Endodermal cell (in vitro differentiated cells): Measurements from ENCODE around the gene UPF2. TPM values are rescaled to one million over a fixed set of nuclear protein-coding genes. Genes with fewer than 3 reads are reported as not detected.
A peak's percentile ranks its signal among the peaks of the same experiment; 100 is the strongest.

Source experiments
- DNase-seq: peaks from one replicate; pipeline ENCODE4 v3.0.0-alpha.2; 2017
- H3K27ac ChIP-seq: 2 replicates; pipeline ENCODE4 v1.5.1; 2013; ENCODE audit warnings: mild to moderate bottlenecking, low read depth, low read length, moderate library complexity
- H3K27me3 ChIP-seq: 2 replicates; pipeline ENCODE4 v1.6.1; 2013; ENCODE audit warnings: mild to moderate bottlenecking, low read length, moderate library complexity; ENCODE audit not compliant: insufficient read depth, control insufficient read depth, poor library complexity, severe bottlenecking
- H3K36me3 ChIP-seq: 2 replicates; pipeline ENCODE4 v1.7.0; 2013; ENCODE audit warnings: mild to moderate bottlenecking, low read length, moderate library complexity; ENCODE audit not compliant: control insufficient read depth, insufficient read depth
- H3K4me1 ChIP-seq: one replicate; pipeline ENCODE4 v1.7.0; 2013; ENCODE audit warnings: low read length; ENCODE audit not compliant: control insufficient read depth, insufficient read depth
- H3K4me3 ChIP-seq: 2 replicates; pipeline ENCODE4 v1.5.1; 2013; ENCODE audit warnings: mild to moderate bottlenecking, low read length, moderate library complexity
- H3K9ac ChIP-seq: 2 replicates; pipeline ENCODE4 v1.6.1; 2013; ENCODE audit warnings: mild to moderate bottlenecking, low read length, moderate library complexity; ENCODE audit not compliant: poor library complexity, severe bottlenecking; ENCODE audit errors: extremely low read depth
- H3K9me3 ChIP-seq: 2 replicates; pipeline ENCODE4 v1.6.1; 2013; ENCODE audit warnings: mild to moderate bottlenecking, low read length, moderate library complexity; ENCODE audit not compliant: control insufficient read depth
- H3K27ac Mint-ChIP-seq: 2 replicates; pipeline ENCODE4 v1.8.0; 2020; ENCODE audit warnings: mixed read lengths
- H3K27me3 Mint-ChIP-seq: 2 replicates; pipeline ENCODE4 v1.8.0; 2021; ENCODE audit warnings: mild to moderate bottlenecking, mixed read lengths; ENCODE audit not compliant: insufficient read depth
- H3K36me3 Mint-ChIP-seq: 2 replicates; pipeline ENCODE4 v1.8.0; 2020; ENCODE audit warnings: low read depth, mixed read lengths
- H3K4me1 Mint-ChIP-seq: 2 replicates; pipeline ENCODE4 v1.8.0; 2020; ENCODE audit warnings: mixed read lengths
- H3K4me3 Mint-ChIP-seq: 2 replicates; pipeline ENCODE4 v1.8.0; 2020; ENCODE audit warnings: mild to moderate bottlenecking, moderate library complexity, mixed read lengths
- H3K9me3 Mint-ChIP-seq: 2 replicates; pipeline ENCODE4 v1.8.0; 2020; ENCODE audit warnings: mild to moderate bottlenecking, mixed read lengths
- CTCF ChIP-seq: fragments of 200-600 bp; sonication (generic); conservative IDR thresholded peaks from 2 replicates; pipeline ENCODE4 v1.5.0; 2021; ENCODE audit warnings: antibody characterized with exemption, mild to moderate bottlenecking
- WGBS, 2 experiments: methylation state at CpG; one replicate each; pipeline versions ENCODE4 v1.1.5 to v1.1.7; 2013; ENCODE audit warnings: missing lambda C conversion rate in 2 of 2, mixed read lengths in 1 of 2; ENCODE audit not compliant: insufficient coverage in 1 of 2, insufficient read length in 1 of 2; 5-methylcytosine and 5-hydroxymethylcytosine counted together
- total RNA-seq, 2 donors: library from RNA; stranded (reverse); fragmentation: NEBNext Ultra II Directional in 1 of 2; extraction: Animal tissue kit (Norgen Biotek cat#: 25700) in 1 of 2; gene quantifications; 2 replicates in 1 of 2; 3 replicates in 1 of 2; pipeline ENCODE4 v1.2.1, GENCODE V29; 2021

Gene UPF2
- total RNA-seq, 2 donors from 2014 or later: 16.8 to 23.4 TPM

- DNase-seq: peak; percentile 55
- Mint-ChIP-seq H3K27me3 (no peaks in the 10 kb centered on the region), H3K4me3 (peak overlapping the region; percentile 96), H3K27ac (peak overlapping the region; percentile 81), H3K9me3 (peaks cover 4% of the 10 kb centered on the region), H3K36me3 (peaks cover 12% of the 10 kb centered on the region), H3K4me1 (peaks cover 16% of the 10 kb centered on the region)
- peak overlapping the region; percentile 100 for H3K27ac ChIP-seq
- no peaks in the 10 kb centered on the region for H3K36me3 ChIP-seq
- no peak for TF ChIP-seq CTCF
- H3K27me3 ChIP-seq: no peaks in the 10 kb centered on the region
- no peaks in the 10 kb centered on the region for H3K9me3 ChIP-seq
- peak overlapping the region; percentile 99 for H3K9ac ChIP-seq
- 1 to 2% methylated on average over 14 to 26 of the region's 26 CpGs for WGBS, 2 experiments
- H3K4me1 ChIP-seq: no peaks in the 10 kb centered on the region
- peak overlapping the region; percentile 89 for H3K4me3 ChIP-seq
Observed at GRCh38 chr10:12041766-12042408, 722 bp downstream of the UPF2 start.

- Histone ChIP-seq H3K36me3 (peaks cover 38% of the 10 kb centered on the region), H3K27me3 (no peaks in the 10 kb centered on the region), H3K9me3 (no peaks in the 10 kb centered on the region), H3K4me1 (no peaks in the 10 kb centered on the region), H3K27ac (no peak overlapping the region), H3K9ac (no peak overlapping the region), H3K4me3 (no peak overlapping the region)
- Mint-ChIP-seq H3K27ac (no peak overlapping the region), H3K4me1 (peaks cover 9% of the 10 kb centered on the region), H3K9me3 (no peaks in the 10 kb centered on the region), H3K4me3 (no peak overlapping the region), H3K27me3 (no peaks in the 10 kb centered on the region), H3K36me3 (peaks cover 45% of the 10 kb centered on the region)
- TF ChIP-seq CTCF: no peak
- 98% methylated on average over 3 of the region's 3 CpGs; no CpG with 5 or more reads in 1 of the 2 experiments for WGBS, 2 experiments
- DNase-seq: no peak
Observed at GRCh38 chr10:12036073-12036655, 6.4 kb downstream of the UPF2 start.

- TF ChIP-seq CTCF: no peak
- no peak for DNase-seq
- Mint-ChIP-seq H3K4me3 (no peak overlapping the region), H3K27me3 (no peaks in the 10 kb centered on the region), H3K9me3 (no peaks in the 10 kb centered on the region), H3K36me3 (peaks cover 65% of the 10 kb centered on the region), H3K4me1 (no peaks in the 10 kb centered on the region), H3K27ac (no peak overlapping the region)
- no peak overlapping the region for H3K4me3 ChIP-seq
- no peaks in the 10 kb centered on the region for H3K27me3 ChIP-seq
- H3K27ac ChIP-seq: no peak overlapping the region
- H3K9ac ChIP-seq: no peak overlapping the region
- H3K36me3 ChIP-seq: peaks cover 74% of the 10 kb centered on the region
- H3K9me3 ChIP-seq: no peaks in the 10 kb centered on the region
- no peaks in the 10 kb centered on the region for H3K4me1 ChIP-seq
- 93 to 94% methylated on average over 3 to 4 of the region's 4 CpGs for WGBS, 2 experiments
Observed at GRCh38 chr10:12031404-12031803, 11.2 kb downstream of the UPF2 start.
